Endothelial cell of umbilical vein (primary cell): ENCODE results near the gene MVP. TPM values are rescaled to one million over a fixed set of nuclear protein-coding genes. Genes with fewer than 3 reads are reported as not detected.

Experiments
- BruUV-seq: library from RNA; stranded (reverse); fragments of 400-500 nt; replicated peaks from 2 replicates; lab custom pipeline; 2021; lab: Mats Ljungman, UMichigan
- CTCF ChIA-PET: fragments of 300-600, 350-600 bp; sonication (Branson Sonifier 250); formaldehyde crosslinking; loops from one replicate; lab custom pipeline; 2021; ENCODE audit warnings: antibody characterized with exemption, inconsistent platforms; lab: Charles Lee
- POLR2A ChIA-PET: fragments of 300-600, 350-600 bp; sonication (Branson Sonifier 250); formaldehyde crosslinking; loops from one replicate; lab custom pipeline; 2021; ENCODE audit warnings: antibody characterized with exemption, inconsistent platforms; lab: Charles Lee
- DNase-seq: peaks from one replicate; pipeline ENCODE4 v3.0.0-alpha.2; 2011; ENCODE audit warnings: low read depth, low spot score
- FAIRE-seq: peaks from 2 replicates; lab custom pipeline; 2011; peaks lifted over from hg19 to GRCh38; lab: Jason Lieb, UNC
- H2AFZ ChIP-seq: 2 replicates; pipeline ENCODE4 v1.6.0; 2012; ENCODE audit warnings: low read depth, low read length, control low read depth, inconsistent platforms
- H3K27ac ChIP-seq: 2 replicates; pipeline ENCODE4 v1.5.1; 2011; ENCODE audit warnings: low read depth, mild to moderate bottlenecking, control low read depth, low read length, moderate library complexity; ENCODE audit not compliant: insufficient read depth
- H3K27me3 ChIP-seq, 2 experiments: 2 replicates each; pipeline versions ENCODE4 v1.6.0 to v1.6.1; 2011; ENCODE audit warnings: low read length in 2 of 2, mixed read lengths in 1 of 2; ENCODE audit not compliant: control insufficient read depth in 2 of 2, insufficient read depth in 2 of 2
- H3K36me3 ChIP-seq, 2 experiments: 2 replicates in 1 of 2; 3 replicates in 1 of 2; pipeline ENCODE4 v1.5.1; 2011; ENCODE audit warnings: low read length in 2 of 2, mild to moderate bottlenecking in 1 of 2, moderate library complexity in 1 of 2; ENCODE audit not compliant: control insufficient read depth in 2 of 2, insufficient read depth in 2 of 2; ENCODE audit errors: extremely low read depth in 1 of 2
- H3K4me1 ChIP-seq: 3 replicates; pipeline ENCODE4 v1.5.1; 2011; ENCODE audit warnings: mild to moderate bottlenecking, low read length; ENCODE audit not compliant: control insufficient read depth, insufficient read depth; ENCODE audit errors: extremely low read depth
- H3K4me2 ChIP-seq: 2 replicates; pipeline ENCODE4 v1.6.1; 2011; ENCODE audit warnings: low read length, control low read depth, mixed read lengths; ENCODE audit not compliant: insufficient read depth
- H3K4me3 ChIP-seq, 3 experiments: fragments of 200-600 bp in 1 of 3; sonication (generic), shearing (Covaris generic) in 1 of 3; replicated peaks in 1 of 3; 2 replicates each; pipeline ENCODE4 v1.5.1; 2011 to 2016; ENCODE audit warnings: control low read depth in 3 of 3, low read length in 3 of 3, mild to moderate bottlenecking in 2 of 3, inconsistent platforms in 1 of 3, low read depth in 1 of 3, moderate library complexity in 1 of 3; ENCODE audit not compliant: insufficient read depth in 1 of 3
- H3K79me2 ChIP-seq: 2 replicates; pipeline ENCODE4 v1.6.0; 2012; ENCODE audit warnings: low read length, inconsistent platforms; ENCODE audit not compliant: control insufficient read depth, insufficient read depth
- H3K9ac ChIP-seq: replicated peaks from 2 replicates; pipeline ENCODE3; 2011; ENCODE audit warnings: low read length, control low read depth; ENCODE audit not compliant: insufficient read depth; ENCODE audit errors: extremely low read depth
- H3K9me1 ChIP-seq: replicated peaks from 3 replicates; pipeline ENCODE4 v1.6.0; 2011; ENCODE audit warnings: mild to moderate bottlenecking, low read length; ENCODE audit not compliant: control insufficient read depth, insufficient read depth; ENCODE audit errors: extremely low read depth
- H3K9me3 ChIP-seq: replicated peaks from 2 replicates; pipeline ENCODE4 v1.5.1; 2012; ENCODE audit warnings: low read length, inconsistent platforms; ENCODE audit not compliant: control insufficient read depth, insufficient read depth
- H4K20me1 ChIP-seq: replicated peaks from 2 replicates; pipeline ENCODE3; 2011; ENCODE audit warnings: mild to moderate bottlenecking, low read length; ENCODE audit not compliant: control insufficient read depth, insufficient read depth; ENCODE audit errors: extremely low read depth
- CTCF ChIP-seq, 2 donors: IDR thresholded peaks; 1 replicate in 1 of 2; 2 replicates in 1 of 2; pipeline ENCODE4 v1.5.1; 2011; ENCODE audit warnings: low read length in 2 of 2, mild to moderate bottlenecking in 2 of 2, moderate library complexity in 2 of 2, control low read depth in 1 of 2, inconsistent platforms in 1 of 2, low read depth in 1 of 2; ENCODE audit not compliant: insufficient read depth in 1 of 2; ENCODE audit errors: extremely low read depth in 1 of 2
- EZH2 ChIP-seq: IDR thresholded peaks from 2 replicates; pipeline ENCODE4 v1.6.1; 2012; ENCODE audit warnings: borderline replicate concordance, low read depth, mild to moderate bottlenecking, moderate library complexity, low read length, inconsistent platforms; ENCODE audit not compliant: severe bottlenecking
- FOS ChIP-seq: IDR thresholded peaks from 2 replicates; pipeline ENCODE4 v1.6.1; 2011; ENCODE audit warnings: mild to moderate bottlenecking, low read length, moderate library complexity, borderline replicate concordance; ENCODE audit not compliant: insufficient read depth
- GATA2 ChIP-seq: IDR thresholded peaks from 2 replicates; pipeline ENCODE4 v1.7.0; 2011; ENCODE audit warnings: low read depth, mild to moderate bottlenecking, moderate library complexity, mixed read lengths, low read length; ENCODE audit not compliant: insufficient read length, insufficient read depth
- JUN ChIP-seq: IDR thresholded peaks from 2 replicates; pipeline ENCODE4 v1.6.1; 2011; ENCODE audit warnings: borderline replicate concordance, low read depth; ENCODE audit not compliant: insufficient read length, insufficient read depth
- MAX ChIP-seq: IDR thresholded peaks from 2 replicates; pipeline ENCODE4 v1.6.1; 2011; ENCODE audit not compliant: insufficient read depth, insufficient read length
- MYC ChIP-seq: IDR thresholded peaks from one replicate; pipeline ENCODE4 v1.6.1; 2011; ENCODE audit warnings: mild to moderate bottlenecking, low read depth, low read length
- POLR2A ChIP-seq: IDR thresholded peaks from 2 replicates; pipeline ENCODE4 v1.6.1; 2012; ENCODE audit warnings: low read depth, mild to moderate bottlenecking, control low read depth, low read length
- POLR2AphosphoS5 ChIP-seq: IDR thresholded peaks from 2 replicates; pipeline ENCODE4 v1.6.1; 2012; ENCODE audit warnings: low read depth, mild to moderate bottlenecking, control low read depth, low read length, moderate library complexity; ENCODE audit not compliant: insufficient read depth
- dilution Hi-C: fragments of 300-500 bp; cut with MboI; formaldehyde crosslinking; loops from one replicate; pipeline ENCODE4 v1.15.0; 2019; ENCODE audit warnings: low sequenced_read_pairs; ENCODE audit not compliant: extremely low pct_ligation_motif_present
- intact Hi-C: fragments of 100-400 bp; cut with micrococcal nuclease; formaldehyde crosslinking; loops from one replicate; pipeline ENCODE4 v1.10.0; 2022
- polyA plus RNA-seq, 4 experiments: library from polyadenylated mRNA; depleted of rRNA in 3 of 4; stranded (reverse) in 3 of 4; unstranded in 1 of 4; fragments of >200 nt; gene quantifications; 2 replicates each; pipeline versions ENCODE4 v1.2.1 to v1.2.3, GENCODE V29; 2011 to 2012; ENCODE audit warnings: missing spikeins in 1 of 4
- total RNA-seq: library from RNA; stranded (reverse); gene quantifications from 2 replicates; pipeline ENCODE4 v1.2.3, GENCODE V29; 2021

MVP gene
- total and polyA plus RNA-seq, 2 donors (not counting 3 experiments of a cell fraction or from before 2014, with no cell fraction given): 49.8 to 118 TPM

GRCh38 chr16:29804455-29805231 is 15.6 kb upstream of the MVP start:
- no peaks in the 10 kb centered on the region for H3K9me1 ChIP-seq
- H4K20me1 ChIP-seq: no peaks in the 10 kb centered on the region
- H3K27ac ChIP-seq: peak overlapping the region; percentile 61
- no peak for TF ChIP-seq EZH2
- TF ChIP-seq POLR2AphosphoS5: no peak
- TF ChIP-seq POLR2A: no peak
- TF ChIP-seq MYC: no peak
- TF ChIP-seq GATA2: no peak
- no peak for TF ChIP-seq CTCF (IDR thresholded peaks at IDR 0.05; ENCODE audit: extremely low read depth in 1 of 2, insufficient read depth in 1 of 2, low read depth in 1 of 2, low read length in 2 of 2)
- no peak for TF ChIP-seq MAX
- TF ChIP-seq JUN: no peak
- no peak for TF ChIP-seq FOS
- peaks cover 24% of the 10 kb centered on the region for H3K79me2 ChIP-seq
- H3K27me3 ChIP-seq: no peaks in the 10 kb centered on the region
- H3K4me2 ChIP-seq: peak overlapping the region; percentile 53
- DNase-seq (peak; percentile 32), FAIRE-seq (no peak)
- dilution Hi-C loops: loop anchor here (10.0 kb wide), 1 partner anchor 190 kb away; the partner anchor contains the start of genes HIRIP3 and INO80E
- H3K4me1 ChIP-seq: peaks cover 25% of the 10 kb centered on the region
- ChIA-PET POLR2A (interaction anchor here (1.7 kb wide), 1 partner anchor 14 kb away, joined by 9 read pairs; the partner anchor contains the start of gene KIF22), CTCF (interaction anchor here (0.7 to 3.1 kb wide), 8 partner anchors 9 to 261 kb away, joined by 3 to 16 read pairs (median 6); partner anchors contain the start of genes KIF22 and PAGR1)
- H3K36me3 ChIP-seq: peaks cover 12% of the 10 kb centered on the region in 2 experiments
- H3K9ac ChIP-seq: peak overlapping the region; percentile 80
- TSS peak; percentile 79 for BruUV-seq
- H3K9me3 ChIP-seq: no peaks in the 10 kb centered on the region
- H3K4me3 ChIP-seq: peak overlapping the region; percentile 52 to 61 (median 58)
- H2AFZ ChIP-seq: peak overlapping the region; percentile 42
- intact Hi-C loops: loop anchor here (1.0 to 5.0 kb wide), 3 partner anchors 14 to 168 kb away; partner anchors contain the start of genes KIF22 and TAOK2
